IMR-90 (cell line): ENCODE measurements around the gene MAPKAPK2. TPM values are rescaled to one million over a fixed set of nuclear protein-coding genes. Genes with fewer than 3 reads are reported as not detected.
"Not testable (repeated sequence)": the region's sequence is repeated elsewhere in the genome, so short reads cannot be mapped to it uniquely, and the experiment has no call there.

ENCODE experiments used
- ATAC-seq: fragments of 200-7000 bp; cut with Tn5 transposase; 2 replicates; pipeline ENCODE4 v1.9.1; 2020; ENCODE audit warnings: low read depth, mild to moderate bottlenecking, moderate library complexity
- BruUV-seq: library from RNA; stranded (reverse); fragments of 400-500 nt; replicated peaks from 2 replicates; lab custom pipeline; 2021; lab: Mats Ljungman, UMichigan
- CTCF ChIA-PET: fragments of 300-600 bp; formaldehyde crosslinking; extraction: SDS; loops from one replicate; lab custom pipeline; 2021; ENCODE audit warnings: antibody characterized with exemption; lab: Yijun Ruan, JAX
- POLR2A ChIA-PET: fragments of 300-600 bp; sonication (Branson Sonifier 250); formaldehyde crosslinking; loops from one replicate; lab custom pipeline; 2022; ENCODE audit warnings: antibody characterized with exemption; ENCODE audit not compliant: unreplicated experiment; lab: Charles Lee
- DNase-seq: peaks from one replicate; pipeline ENCODE4 v3.0.0; 2013
- H2AFZ ChIP-seq: replicated peaks from 2 replicates; pipeline ENCODE3; 2013; ENCODE audit warnings: low read length, mild to moderate bottlenecking; ENCODE audit not compliant: poor library complexity
- H2AK5ac ChIP-seq: 2 replicates; pipeline ENCODE4 v1.6.1; 2013; ENCODE audit warnings: low read depth, low read length, inconsistent platforms
- H2AK9ac ChIP-seq: replicated peaks from 2 replicates; pipeline ENCODE3; 2013; ENCODE audit warnings: mild to moderate bottlenecking, low read depth, low read length, moderate library complexity; ENCODE audit not compliant: poor library complexity
- H2BK120ac ChIP-seq: 2 replicates; pipeline ENCODE4 v1.6.1; 2013; ENCODE audit warnings: low read depth, low read length, inconsistent platforms
- H2BK15ac ChIP-seq: 3 replicates; pipeline ENCODE4 v1.6.1; 2013; ENCODE audit warnings: low read depth, low read length, inconsistent platforms
- H2BK20ac ChIP-seq: 2 replicates; pipeline ENCODE4 v1.6.1; 2013; ENCODE audit warnings: low read depth, mild to moderate bottlenecking, inconsistent platforms, low read length, moderate library complexity
- H2BK5ac ChIP-seq: 2 replicates; pipeline ENCODE4 v1.6.1; 2013; ENCODE audit warnings: mild to moderate bottlenecking, low read depth, low read length, inconsistent platforms; ENCODE audit not compliant: poor library complexity, severe bottlenecking
- H3K14ac ChIP-seq: replicated peaks from 2 replicates; pipeline ENCODE4 v1.6.1; 2013; ENCODE audit warnings: low read depth, low read length, inconsistent platforms
- H3K18ac ChIP-seq: 2 replicates; pipeline ENCODE4 v1.6.1; 2013; ENCODE audit warnings: low read depth, low read length, control low read depth
- H3K23ac ChIP-seq: 2 replicates; pipeline ENCODE4 v1.6.1; 2013; ENCODE audit warnings: low read depth, low read length, inconsistent platforms
- H3K27ac ChIP-seq: 2 replicates; pipeline ENCODE4 v1.5.1; 2013; ENCODE audit warnings: mild to moderate bottlenecking, control low read depth, low read length; ENCODE audit not compliant: insufficient read depth
- H3K27me3 ChIP-seq: 2 replicates; pipeline ENCODE4 v1.6.1; 2013; ENCODE audit warnings: low read length; ENCODE audit not compliant: control insufficient read depth, insufficient read depth
- H3K36me3 ChIP-seq: 2 replicates; pipeline ENCODE4 v1.6.1; 2013; ENCODE audit warnings: low read length, mixed read lengths; ENCODE audit not compliant: control insufficient read depth, insufficient read depth
- H3K4ac ChIP-seq: 2 replicates; pipeline ENCODE4 v1.6.1; 2013; ENCODE audit warnings: low read depth, low read length, inconsistent platforms
- H3K4me1 ChIP-seq: 2 replicates; pipeline ENCODE4 v1.6.1; 2013; ENCODE audit warnings: low read length, mixed read lengths; ENCODE audit not compliant: control insufficient read depth, insufficient read depth
- H3K4me2 ChIP-seq: 2 replicates; pipeline ENCODE4 v1.6.1; 2013; ENCODE audit warnings: low read depth, mild to moderate bottlenecking, control low read depth, low read length, moderate library complexity
- H3K4me3 ChIP-seq: 2 replicates; pipeline ENCODE4 v1.5.1; 2013; ENCODE audit warnings: low read depth, mild to moderate bottlenecking, control low read depth, low read length, moderate library complexity; ENCODE audit not compliant: insufficient read depth
- H3K56ac ChIP-seq: 2 replicates; pipeline ENCODE4 v1.6.1; 2013; ENCODE audit warnings: low read length, inconsistent platforms; ENCODE audit not compliant: insufficient read depth; ENCODE audit errors: extremely low read depth
- H3K79me1 ChIP-seq, 2 experiments: 2 replicates each; pipeline ENCODE4 v1.6.1; 2013; ENCODE audit warnings: low read length in 2 of 2, inconsistent platforms in 1 of 2, low read depth in 1 of 2
- H3K9ac ChIP-seq: 2 replicates; pipeline ENCODE4 v1.6.1; 2013; ENCODE audit warnings: low read depth, low read length, control low read depth
- H3K9me1 ChIP-seq: 2 replicates; pipeline ENCODE4 v1.6.1; 2013; ENCODE audit warnings: low read length, inconsistent platforms; ENCODE audit not compliant: insufficient read depth
- H3K9me3 ChIP-seq: 2 replicates; pipeline ENCODE4 v1.6.1; 2013; ENCODE audit warnings: low read length; ENCODE audit not compliant: control insufficient read depth, insufficient read depth
- H4K20me1 ChIP-seq: 2 replicates; pipeline ENCODE4 v1.6.1; 2013; ENCODE audit warnings: low read length, inconsistent platforms; ENCODE audit not compliant: insufficient read depth
- H4K5ac ChIP-seq: 2 replicates; pipeline ENCODE4 v1.6.1; 2013; ENCODE audit warnings: mild to moderate bottlenecking, low read depth, low read length, control low read depth
- H4K8ac ChIP-seq, 2 experiments: 2 replicates each; pipeline ENCODE4 v1.6.1; 2013; ENCODE audit warnings: low read depth in 2 of 2, low read length in 2 of 2, control low read depth in 1 of 2, inconsistent platforms in 1 of 2
- H4K91ac ChIP-seq: 2 replicates; pipeline ENCODE4 v1.6.1; 2013; ENCODE audit warnings: low read depth, low read length, inconsistent platforms; ENCODE audit not compliant: insufficient read depth
- FOS ChIP-seq: fragments of 150-350 bp; IDR thresholded peaks from 2 replicates; pipeline ENCODE4 v1.6.1; 2016; ENCODE audit warnings: low read depth, low read length
- WGBS, 2 experiments: methylation state at CpG; one replicate each; pipeline versions ENCODE4 v1.1.5 to v1.1.7; 2013; ENCODE audit warnings: missing lambda C conversion rate in 2 of 2; ENCODE audit not compliant: insufficient read length in 1 of 2; ENCODE audit errors: extremely low coverage in 2 of 2; 5-methylcytosine and 5-hydroxymethylcytosine counted together
- dilution Hi-C: fragments of 300-500 bp; cut with HindIII; formaldehyde crosslinking; loops from one replicate; pipeline ENCODE4 v1.14.3; 2018; ENCODE audit warnings: low sequenced_read_pairs; ENCODE audit not compliant: unreplicated experiment
- in situ Hi-C: fragments of 300-500 bp; cut with MboI; formaldehyde crosslinking; loops from 3 replicates; pipeline ENCODE4 v1.14.3; 2019; ENCODE audit warnings: low sequenced_read_pairs, inconsistent platforms, mixed read lengths
- intact Hi-C: fragments of 100-400 bp; cut with micrococcal nuclease; formaldehyde crosslinking; loops from 2 replicates; pipeline ENCODE4 v1.10.0; 2022
- polyA plus RNA-seq, 3 experiments: library from polyadenylated mRNA; depleted of rRNA; stranded (reverse); fragments of >200 nt; gene quantifications; 2 replicates each; pipeline ENCODE4 v1.2.3, GENCODE V29; 2012; ENCODE audit warnings: low replicate concordance in 1 of 3
- total RNA-seq: library from RNA; depleted of rRNA; stranded (reverse); fragments of >200 nt; gene quantifications from 2 replicates; pipeline ENCODE4 v1.2.3, GENCODE V29; 2012
- TF ChIP-seq, protein P1 (sequence below): conservative IDR thresholded peaks from 2 replicates; pipeline ENCODE4 v1.5.1; 2012; ENCODE audit warnings: mild to moderate bottlenecking, low read depth, low read length, improper control_type of control experiment

The MAPKAPK2 gene
- total and polyA plus RNA-seq, 2 of the 4 experiments (the other 2 are of a cell fraction): 56.5 to 66.4 TPM

GRCh38 chr1:206761159-206761768 is 76.6 kb downstream of the MAPKAPK2 start:
- intact Hi-C loops: no loop called here
- BruUV-seq: no TSS peak

GRCh38 chr1:206762741-206763364 is 78.1 kb downstream of the MAPKAPK2 start:
- H3K9me1 ChIP-seq, POLR2A ChIA-PET, H3K79me1 ChIP-seq, H3K27me3 ChIP-seq, H3K4me2 ChIP-seq, H3K18ac ChIP-seq, intact Hi-C loops, H4K5ac ChIP-seq, H2BK5ac ChIP-seq, H3K23ac ChIP-seq, H3K4me3 ChIP-seq, H2AK9ac ChIP-seq, H2AFZ ChIP-seq, H3K56ac ChIP-seq, H4K91ac ChIP-seq, H2BK20ac ChIP-seq, DNase-seq, H3K9ac ChIP-seq, H4K20me1 ChIP-seq, H3K4ac ChIP-seq, H4K8ac ChIP-seq, H2BK120ac ChIP-seq, H3K27ac ChIP-seq, H3K4me1 ChIP-seq, dilution Hi-C loops, in situ Hi-C loops, BruUV-seq, H2BK15ac ChIP-seq, H2AK5ac ChIP-seq, H3K14ac ChIP-seq, ATAC-seq, H3K9me3 ChIP-seq, H3K36me3 ChIP-seq: not testable (repeated sequence)
- 100% methylated on average over 1 of the region's 12 CpGs; no CpG with 5 or more reads in 1 of the 2 experiments for WGBS, 2 experiments
- CTCF ChIA-PET: interaction anchor here (2.2 kb wide), 1 partner anchor 10 kb away, joined by 5 read pairs; no protein-coding TSS in a partner anchor

More at GRCh38 chr1:206761159-206761768, 76.6 kb downstream of the MAPKAPK2 start:
- no peak overlapping the region for H2BK5ac ChIP-seq
- H3K18ac ChIP-seq: no peak overlapping the region
- no peak overlapping the region for H4K5ac ChIP-seq
- H2AK9ac ChIP-seq: no peak overlapping the region
- no peak overlapping the region for H2BK120ac ChIP-seq
- no peaks in the 10 kb centered on the region for H3K27me3 ChIP-seq
- TF ChIP-seq, protein P1, sequence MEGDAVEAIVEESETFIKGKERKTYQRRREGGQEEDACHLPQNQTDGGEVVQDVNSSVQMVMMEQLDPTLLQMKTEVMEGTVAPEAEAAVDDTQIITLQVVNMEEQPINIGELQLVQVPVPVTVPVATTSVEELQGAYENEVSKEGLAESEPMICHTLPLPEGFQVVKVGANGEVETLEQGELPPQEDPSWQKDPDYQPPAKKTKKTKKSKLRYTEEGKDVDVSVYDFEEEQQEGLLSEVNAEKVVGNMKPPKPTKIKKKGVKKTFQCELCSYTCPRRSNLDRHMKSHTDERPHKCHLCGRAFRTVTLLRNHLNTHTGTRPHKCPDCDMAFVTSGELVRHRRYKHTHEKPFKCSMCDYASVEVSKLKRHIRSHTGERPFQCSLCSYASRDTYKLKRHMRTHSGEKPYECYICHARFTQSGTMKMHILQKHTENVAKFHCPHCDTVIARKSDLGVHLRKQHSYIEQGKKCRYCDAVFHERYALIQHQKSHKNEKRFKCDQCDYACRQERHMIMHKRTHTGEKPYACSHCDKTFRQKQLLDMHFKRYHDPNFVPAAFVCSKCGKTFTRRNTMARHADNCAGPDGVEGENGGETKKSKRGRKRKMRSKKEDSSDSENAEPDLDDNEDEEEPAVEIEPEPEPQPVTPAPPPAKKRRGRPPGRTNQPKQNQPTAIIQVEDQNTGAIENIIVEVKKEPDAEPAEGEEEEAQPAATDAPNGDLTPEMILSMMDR: peak; percentile 21; the same call in 1 of the 2 replicates
- no peak for TF ChIP-seq FOS
- H3K79me1 ChIP-seq: no peaks in the 10 kb centered on the region
- H2AFZ ChIP-seq: no peak overlapping the region
- H3K4me3 ChIP-seq: no peak overlapping the region
- H3K56ac ChIP-seq: no peak overlapping the region
- H3K4ac ChIP-seq: no peak overlapping the region
- no peak overlapping the region for H3K4me2 ChIP-seq
- H3K36me3 ChIP-seq: no peaks in the 10 kb centered on the region
- H3K4me1 ChIP-seq: no peaks in the 10 kb centered on the region
- H2AK5ac ChIP-seq: no peak overlapping the region
- no CpG with 5 or more reads among the region's 6 CpGs for WGBS, 2 experiments
- H3K9ac ChIP-seq: no peak overlapping the region
- H3K27ac ChIP-seq: no peak overlapping the region
- no peaks in the 10 kb centered on the region for H4K20me1 ChIP-seq
- DNase-seq (no peak), ATAC-seq (no peak)
- H3K9me3 ChIP-seq: peaks cover 2% of the 10 kb centered on the region; the same call in 1 of the 2 replicates
- H2BK20ac ChIP-seq: no peak overlapping the region
- ChIA-PET CTCF (interaction anchor here (0.8 to 2.2 kb wide), 2 partner anchors 8 to 25 kb away, joined by 3 to 5 read pairs; no protein-coding TSS in a partner anchor), POLR2A (no interaction called here)
- H3K14ac ChIP-seq: no peak overlapping the region
- H2BK15ac ChIP-seq: no peak overlapping the region
- no peak overlapping the region for H4K8ac ChIP-seq
- no peak overlapping the region for H4K91ac ChIP-seq
- dilution Hi-C loops (no loop called here), in situ Hi-C loops (no loop called here)
- no peaks in the 10 kb centered on the region for H3K9me1 ChIP-seq
- no peak overlapping the region for H3K23ac ChIP-seq
